ENCODE data around the gene C4orf50.

GRCh38 chr4:6042293-6043063, 24.2 kb upstream of the C4orf50 start:
- TF ChIP-seq POLR2A (IDR thresholded peaks at IDR 0.05), result no peak
- no peak for TF ChIP-seq CTCF (IDR thresholded peaks at IDR 0.05)

Data from suprapubic skin (tissue), 3 donors.